H1 (cell line): ENCODE results near the gene REXO5. TPM values are rescaled to one million over a fixed set of nuclear protein-coding genes. Genes with fewer than 3 reads are reported as not detected.

Source experiments
- CTCF ChIA-PET: fragments of 300-600 bp; sonication (Branson Sonifier 250); formaldehyde crosslinking; loops from one replicate; lab custom pipeline; 2021; ENCODE audit not compliant: partially characterized antibody; lab: Charles Lee
- POLR2A ChIA-PET: fragments of 300-600 bp; sonication (Branson Sonifier 250); formaldehyde crosslinking; loops from one replicate; lab custom pipeline; 2021; ENCODE audit warnings: inconsistent platforms; ENCODE audit not compliant: partially characterized antibody; lab: Charles Lee
- DNase-seq, 2 experiments: peaks; one replicate each; pipeline versions ENCODE4 v3.0.0 to v3.0.0-alpha.2; 2010 to 2022; ENCODE audit warnings: low spot score in 2 of 2, low read depth in 1 of 2, mixed read lengths in 1 of 2
- FAIRE-seq: peaks from 2 replicates; lab custom pipeline; 2011; peaks lifted over from hg19 to GRCh38; lab: Jason Lieb, UNC
- H2AFZ ChIP-seq: 2 replicates; pipeline ENCODE4 v1.8.1; 2012; ENCODE audit warnings: low read length, inconsistent platforms
- H2AK5ac ChIP-seq: 2 replicates; pipeline ENCODE4 v1.6.1; 2013; ENCODE audit warnings: low read depth, low read length
- H2BK120ac ChIP-seq: replicated peaks from 2 replicates; pipeline ENCODE3; 2013; ENCODE audit warnings: low read depth, low read length, inconsistent platforms
- H2BK12ac ChIP-seq: 2 replicates; pipeline ENCODE4 v1.6.1; 2013; ENCODE audit warnings: low read depth, low read length
- H2BK15ac ChIP-seq: 2 replicates; pipeline ENCODE4 v1.6.1; 2013; ENCODE audit warnings: low read length
- H2BK20ac ChIP-seq: 2 replicates; pipeline ENCODE4 v1.6.1; 2013; ENCODE audit warnings: low read length
- H2BK5ac ChIP-seq: 2 replicates; pipeline ENCODE4 v1.6.1; 2013; ENCODE audit warnings: low read depth, low read length
- H3K14ac ChIP-seq: 2 replicates; pipeline ENCODE4 v1.6.1; 2013; ENCODE audit warnings: inconsistent platforms; ENCODE audit not compliant: insufficient read length
- H3K18ac ChIP-seq: 2 replicates; pipeline ENCODE4 v1.6.1; 2013; ENCODE audit warnings: low read length; ENCODE audit errors: extremely low read depth
- H3K23ac ChIP-seq: 2 replicates; pipeline ENCODE4 v1.6.1; 2013; ENCODE audit warnings: inconsistent platforms; ENCODE audit not compliant: insufficient read length
- H3K23me2 ChIP-seq: 2 replicates; pipeline ENCODE4 v1.6.1; 2013; ENCODE audit warnings: low read depth, low read length
- H3K27ac ChIP-seq: 2 replicates; pipeline ENCODE4 v1.6.1; 2011; ENCODE audit warnings: low read depth, low read length, inconsistent platforms
- H3K27me3 ChIP-seq, 4 experiments: replicated peaks in 1 of 4; 1 replicate in 1 of 4; 2 replicates in 3 of 4; pipeline versions ENCODE4 v1.6.1 to v1.8.1; 2011 to 2013; ENCODE audit warnings: low read length in 3 of 4, mild to moderate bottlenecking in 3 of 4, inconsistent platforms in 2 of 4, mixed read lengths in 2 of 4, moderate library complexity in 1 of 4; ENCODE audit not compliant: control insufficient read depth in 3 of 4, insufficient read depth in 3 of 4; ENCODE audit errors: extremely low read depth in 1 of 4
- H3K36me3 ChIP-seq, 4 experiments: 2 replicates each; pipeline versions ENCODE4 v1.6.1 to v1.8.1; 2011 to 2013; ENCODE audit warnings: mild to moderate bottlenecking in 4 of 4, low read length in 3 of 4, moderate library complexity in 2 of 4, control low read depth in 1 of 4, inconsistent platforms in 1 of 4; ENCODE audit not compliant: insufficient read depth in 4 of 4, control insufficient read depth in 2 of 4
- H3K4ac ChIP-seq: replicated peaks from 2 replicates; pipeline ENCODE3; 2013; ENCODE audit warnings: low read length, low read depth, mixed read lengths, inconsistent platforms; ENCODE audit not compliant: insufficient read length
- H3K4me1 ChIP-seq, 4 experiments: replicated peaks in 1 of 4; 1 replicate in 1 of 4; 2 replicates in 3 of 4; pipeline versions ENCODE4 v1.6.1 to v1.8.1; 2011 to 2013; ENCODE audit warnings: low read length in 3 of 4, inconsistent platforms in 2 of 4, mixed read lengths in 1 of 4; ENCODE audit not compliant: insufficient read depth in 4 of 4, control insufficient read depth in 3 of 4
- H3K4me2 ChIP-seq, 2 experiments: 2 replicates each; pipeline versions ENCODE4 v1.6.1 to v1.8.1; 2011 to 2013; ENCODE audit warnings: low read depth in 2 of 2, low read length in 2 of 2, control low read depth in 1 of 2, inconsistent platforms in 1 of 2, mild to moderate bottlenecking in 1 of 2; ENCODE audit not compliant: insufficient read depth in 1 of 2
- H3K4me3 ChIP-seq, 4 experiments: fragments of 200-600, 300-600 bp in 1 of 4; sonication (generic), shearing (Covaris generic), sonication (Bioruptor Twin) in 1 of 4; 2 replicates each; pipeline versions ENCODE4 v1.5.1 to v1.8.1; 2011 to 2016; ENCODE audit warnings: low read length in 4 of 4, low read depth in 3 of 4, control low read depth in 2 of 4, inconsistent platforms in 2 of 4, mild to moderate bottlenecking in 2 of 4, mixed read lengths in 1 of 4, moderate library complexity in 1 of 4; ENCODE audit not compliant: insufficient read depth in 2 of 4; ENCODE audit errors: extremely low read depth in 1 of 4
- H3K56ac ChIP-seq: replicated peaks from 2 replicates; pipeline ENCODE3; 2013; ENCODE audit warnings: low read depth, mild to moderate bottlenecking, mixed read lengths, low read length, inconsistent platforms; ENCODE audit not compliant: insufficient read length
- H3K79me1 ChIP-seq: 2 replicates; pipeline ENCODE4 v1.6.1; 2013; ENCODE audit warnings: low read depth, low read length, control low read depth
- H3K79me2 ChIP-seq, 2 experiments: 2 replicates each; pipeline versions ENCODE4 v1.6.1 to v1.8.1; 2012 to 2013; ENCODE audit warnings: low read length in 2 of 2, mild to moderate bottlenecking in 2 of 2, inconsistent platforms in 1 of 2; ENCODE audit not compliant: insufficient read depth in 2 of 2, control insufficient read depth in 1 of 2
- H3K9ac ChIP-seq, 4 experiments: replicated peaks in 1 of 4; 1 replicate in 1 of 4; 2 replicates in 3 of 4; pipeline versions ENCODE4 v1.6.1 to v1.8.1; 2011 to 2013; ENCODE audit warnings: low read depth in 3 of 4, low read length in 3 of 4, control low read depth in 2 of 4, mild to moderate bottlenecking in 2 of 4, moderate library complexity in 2 of 4, inconsistent platforms in 1 of 4; ENCODE audit errors: extremely low read depth in 1 of 4
- H3K9me3 ChIP-seq, 2 experiments: 2 replicates each; pipeline versions ENCODE4 v1.6.1 to v1.8.1; 2012 to 2013; ENCODE audit warnings: mild to moderate bottlenecking in 2 of 2, moderate library complexity in 2 of 2, control low read depth in 1 of 2, inconsistent platforms in 1 of 2, low read depth in 1 of 2, low read length in 1 of 2, mixed read lengths in 1 of 2; ENCODE audit not compliant: insufficient read depth in 2 of 2
- H4K20me1 ChIP-seq, 2 experiments: replicated peaks in 1 of 2; 2 replicates each; pipeline versions ENCODE3 to v1.8.1; 2011 to 2013; ENCODE audit warnings: inconsistent platforms in 2 of 2, low read length in 2 of 2, mild to moderate bottlenecking in 1 of 2; ENCODE audit not compliant: insufficient read depth in 2 of 2, control insufficient read depth in 1 of 2
- H4K5ac ChIP-seq: 2 replicates; pipeline ENCODE4 v1.6.1; 2013; ENCODE audit warnings: low read length, low read depth, mixed read lengths, inconsistent platforms; ENCODE audit not compliant: insufficient read length
- H4K8ac ChIP-seq: 2 replicates; pipeline ENCODE4 v1.8.0; 2013; ENCODE audit warnings: mild to moderate bottlenecking, moderate library complexity, low read length, inconsistent platforms; ENCODE audit not compliant: insufficient read depth; ENCODE audit errors: extremely low read depth
- H4K91ac ChIP-seq: replicated peaks from 2 replicates; pipeline ENCODE3; 2013; ENCODE audit warnings: low read length, mixed read lengths, inconsistent platforms; ENCODE audit not compliant: insufficient read length
- FOSL1 ChIP-seq: IDR thresholded peaks from 2 replicates; pipeline ENCODE4 v1.6.1; 2011; ENCODE audit warnings: mild to moderate bottlenecking, low read depth, low read length, moderate library complexity; ENCODE audit not compliant: insufficient read depth
- RAD21 ChIP-seq, 2 experiments: IDR thresholded peaks in 1 of 2; conservative IDR thresholded peaks in 1 of 2; 2 replicates each; pipeline ENCODE4 v1.6.1; 2011; ENCODE audit warnings: low read depth in 2 of 2, low read length in 2 of 2, improper control_type of control experiment in 1 of 2, inconsistent platforms in 1 of 2, mild to moderate bottlenecking in 1 of 2, moderate library complexity in 1 of 2
- RBBP5 ChIP-seq: IDR thresholded peaks from 2 replicates; pipeline ENCODE4 v1.7.1; 2012; ENCODE audit warnings: low read depth, mild to moderate bottlenecking, inconsistent platforms, low read length, moderate library complexity, borderline replicate concordance
- RFX5 ChIP-seq: IDR thresholded peaks from 2 replicates; pipeline ENCODE4 v1.6.1; 2011; ENCODE audit warnings: low read depth, low read length, improper control_type of control experiment, borderline replicate concordance
- SUZ12 ChIP-seq: fragments of 200-600 bp; sonication (generic); IDR thresholded peaks from 2 replicates; pipeline ENCODE4 v1.6.1; 2012; ENCODE audit warnings: mild to moderate bottlenecking, inconsistent platforms, low read length, moderate library complexity, mixed read lengths
- TCF12 ChIP-seq: IDR thresholded peaks from 2 replicates; pipeline ENCODE4 v1.6.1; 2011; ENCODE audit warnings: low read depth, mild to moderate bottlenecking, low read length
- USF2 ChIP-seq: IDR thresholded peaks from 2 replicates; pipeline ENCODE4 v1.6.1; 2011; ENCODE audit warnings: low read length, improper control_type of control experiment
- WGBS, 2 experiments: shearing (Covaris generic) in 1 of 2; methylation state at CpG; one replicate each; pipeline versions ENCODE4 v1.1.6 to v1.1.7; 2013 to 2015; ENCODE audit warnings: low lambda C conversion rate in 2 of 2, mixed read lengths in 2 of 2, inconsistent platforms in 1 of 2, low coverage in 1 of 2, missing lambda C conversion rate in 1 of 2; ENCODE audit not compliant: insufficient replicate concordance in 2 of 2, insufficient coverage in 1 of 2, insufficient read length in 1 of 2; ENCODE audit errors: extremely low coverage in 1 of 2, missing lambda C conversion rate in 1 of 2; 5-methylcytosine and 5-hydroxymethylcytosine counted together
- polyA plus RNA-seq, 7 experiments: library from polyadenylated mRNA; depleted of rRNA in 3 of 7; stranded (reverse) in 5 of 7; unstranded in 2 of 7; fragments of >200 nt in 5 of 7; fragments of 200-250 nt in 2 of 7; gene quantifications; 1 replicate in 5 of 7; 2 replicates in 1 of 7; 4 replicates in 1 of 7; pipeline versions ENCODE4 v1.2.1 to v1.2.3, GENCODE V29; 2011 to 2013; ENCODE audit warnings: missing spikeins in 2 of 7, mixed read lengths in 2 of 7
- total RNA-seq: library from RNA; stranded (reverse); fragmentation: NEBNext Ultra II Directional; extraction: Animal tissue kit (Norgen Biotek cat#: 25700); gene quantifications from 2 replicates; pipeline ENCODE4 v1.2.1, GENCODE V29; 2021

Gene REXO5
- total and polyA plus RNA-seq, 2 of the 8 experiments (the other 6 are each of a cell fraction or from before 2014, with no cell fraction given) = 2.4 to 8.9 TPM

GRCh38 chr16:20886320-20886719 lies 80.0 kb downstream of the REXO5 start:
- peaks cover 5% of the 10 kb centered on the region; the same call in 1 of the 2 replicates for H3K79me1 ChIP-seq

More at GRCh38 chr16:20886320-20886719, 80.0 kb downstream of the REXO5 start:
- H3K4me2 ChIP-seq = no peak overlapping the region
- peaks cover 2 to 70% of the 10 kb centered on the region in 2 experiments; a peak in 2 of 4 replicates for H3K79me2 ChIP-seq
- ChIA-PET POLR2A (no interaction called here), CTCF (interaction anchor here (0.6 to 1.2 kb wide), 2 partner anchors 36 to 230 kb away, joined by 3 read pairs; no protein-coding TSS in a partner anchor)
- H2BK15ac ChIP-seq = no peak overlapping the region
- DNase-seq (no peak), FAIRE-seq (no peak)
- H2BK5ac ChIP-seq = no peak overlapping the region
- no peak overlapping the region for H4K8ac ChIP-seq
- H2BK20ac ChIP-seq = no peak overlapping the region
- H3K9ac ChIP-seq = no peak overlapping the region
- peaks cover 0 to 12% (median 6%) of the 10 kb centered on the region in 4 experiments; a peak in 4 of 7 replicates for H3K4me1 ChIP-seq
- H2BK120ac ChIP-seq = no peak overlapping the region
- no peak overlapping the region for H2AK5ac ChIP-seq
- H3K14ac ChIP-seq = no peak overlapping the region
- no peak for TF ChIP-seq RFX5
- TF ChIP-seq FOSL1 = no peak
- TF ChIP-seq TCF12 = no peak
- TF ChIP-seq SUZ12 = no peak
- TF ChIP-seq USF2 = no peak
- no peak for TF ChIP-seq RBBP5
- no peak for TF ChIP-seq RAD21 (IDR thresholded peaks at IDR 0.05 in 1 of 2, conservative IDR thresholded peaks at IDR 0.05 in 1 of 2; ENCODE audit: low read depth in 2 of 2, low read length in 2 of 2)
- no peak overlapping the region for H3K4ac ChIP-seq
- H3K56ac ChIP-seq = no peak overlapping the region
- H2AFZ ChIP-seq = no peak overlapping the region
- H3K23me2 ChIP-seq = no peaks in the 10 kb centered on the region
- no peak overlapping the region for H2BK12ac ChIP-seq
- no peak overlapping the region for H3K18ac ChIP-seq
- no peak overlapping the region for H3K23ac ChIP-seq
- H4K5ac ChIP-seq = no peak overlapping the region
- H3K27me3 ChIP-seq = no peaks in the 10 kb centered on the region
- no peak overlapping the region for H3K4me3 ChIP-seq
- H3K9me3 ChIP-seq = no peaks in the 10 kb centered on the region
- H4K91ac ChIP-seq = no peak overlapping the region
- 0% methylated on average over 1 of the region's 1 CpG; no CpG with 5 or more reads in 1 of the 2 experiments for WGBS, 2 experiments
- no peaks in the 10 kb centered on the region for H3K36me3 ChIP-seq
- H4K20me1 ChIP-seq = no peaks in the 10 kb centered on the region
- no peak overlapping the region for H3K27ac ChIP-seq
